ENCODE measurements around the gene DMXL1. TPM values are rescaled to one million over a fixed set of nuclear protein-coding genes. Genes with fewer than 3 reads are reported as not detected.
A peak's percentile ranks its signal among the peaks of the same experiment; 100 is the strongest.
"Not testable (repeated sequence)": the region's sequence is repeated elsewhere in the genome, so short reads cannot be mapped to it uniquely, and the experiment has no call there.

DMXL1 gene
- total and polyA plus RNA-seq, 4 experiments from 2014 or later: 10.3 to 37.9 (median 23.5) TPM

- Histone ChIP-seq H3K4me3 (ENCODE audit: low read length in 2 of 2) (peak overlapping the region; percentile 63 to 95), H3K36me3 (ENCODE audit: insufficient read depth, low read length) (no peaks in the 10 kb centered on the region), H3K27ac (ENCODE audit: low read depth, low read length) (peak overlapping the region; percentile 86), H3K27me3 (ENCODE audit: insufficient read depth, low read length) (no peaks in the 10 kb centered on the region), H3K9me3 (ENCODE audit: control insufficient read depth in 1 of 2, low read length in 2 of 2) (no peaks in the 10 kb centered on the region), H3K4me1 (ENCODE audit: insufficient read depth, low read length) (peaks cover 52% of the 10 kb centered on the region)
- Mint-ChIP-seq H3K4me3 (peak overlapping the region; percentile 92 to 99 (median 99)), H3K4me1 (peaks cover 24 to 51% (median 32%) of the 10 kb centered on the region in 4 donors), H3K9me3 (peaks cover 0 to 6% (median 0%) of the 10 kb centered on the region in 8 donors), H3K36me3 (peaks cover 4% of the 10 kb centered on the region in 2 donors), H3K27me3 (peaks cover 0 to 2% of the 10 kb centered on the region in 2 donors), H3K27ac (peak overlapping the region; percentile 86 to 100 (median 99))
- no peak for DNase-seq
- CTCF ChIA-PET (ENCODE audit: partially characterized antibody): interaction anchor here (1.2 to 2.2 kb wide), 8 partner anchors 12 to 363 kb away, joined by 3 to 19 read pairs (median 6); partner anchors contain the start of gene DTWD2
- intact Hi-C loops (cut with micrococcal nuclease): loop anchor here (2.0 kb wide), 2 partner anchors 237 to 341 kb away; no protein-coding TSS in a partner anchor
- POLR2A ChIA-PET (ENCODE audit: partially characterized antibody): interaction anchor here (0.8 to 2.1 kb wide), 33 partner anchors 8 to 381 kb away, joined by 3 to 19 read pairs (median 5); partner anchors contain the start of genes DTWD2, HSD17B4 and TNFAIP8
Measured at GRCh38 chr5:119071561-119071995, 691 bp downstream of the DMXL1 start.

GRCh38 chr5:119072496-119072895 is 1.6 kb downstream of the DMXL1 start:
- no peaks in the 10 kb centered on the region for H3K36me3 ChIP-seq (ENCODE audit: insufficient read depth, low read length)
- Mint-ChIP-seq H3K9me3 (peaks cover 0 to 6% (median 0%) of the 10 kb centered on the region in 8 donors), H3K4me1 (peaks cover 24 to 51% (median 33%) of the 10 kb centered on the region in 4 donors), H3K36me3 (peaks cover 4% of the 10 kb centered on the region in 2 donors), H3K27ac (peak overlapping the region in 3 of 7 donors; percentile 52 to 75 (median 74)), H3K27me3 (peaks cover 0 to 2% of the 10 kb centered on the region in 2 donors), H3K4me3 (peak overlapping the region; percentile 20 to 76 (median 46))
- intact Hi-C loops (cut with micrococcal nuclease): no loop called here
- peaks cover 52% of the 10 kb centered on the region for H3K4me1 ChIP-seq (ENCODE audit: insufficient read depth, low read length)
- DNase-seq: no peak
- no peaks in the 10 kb centered on the region for H3K27me3 ChIP-seq (ENCODE audit: insufficient read depth, low read length)
- no peak overlapping the region for H3K27ac ChIP-seq (ENCODE audit: low read depth, low read length)
- H3K9me3 ChIP-seq (ENCODE audit: control insufficient read depth in 1 of 2, low read length in 2 of 2): no peaks in the 10 kb centered on the region
- no peak overlapping the region for H3K4me3 ChIP-seq (ENCODE audit: low read length in 2 of 2)
- ChIA-PET POLR2A (ENCODE audit: partially characterized antibody) (no interaction called here), CTCF (ENCODE audit: partially characterized antibody) (no interaction called here)

GRCh38 chr5:119073746-119074337 is 3.0 kb downstream of the DMXL1 start:
- H3K4me3 Mint-ChIP-seq: peak overlapping the region in 3 of 8 donors; percentile 50 to 60 (median 58)
- H3K9me3 ChIP-seq (ENCODE audit: control insufficient read depth in 1 of 2, low read length in 2 of 2); POLR2A ChIA-PET (ENCODE audit: partially characterized antibody); H3K36me3 Mint-ChIP-seq; DNase-seq; intact Hi-C loops (cut with micrococcal nuclease); H3K4me3 ChIP-seq (ENCODE audit: low read length in 2 of 2); H3K27me3 ChIP-seq (ENCODE audit: insufficient read depth, low read length); H3K27me3 Mint-ChIP-seq; H3K36me3 ChIP-seq (ENCODE audit: insufficient read depth, low read length); H3K9me3 Mint-ChIP-seq; H3K27ac ChIP-seq (ENCODE audit: low read depth, low read length): not testable (repeated sequence)
- peak overlapping the region in 4 of 7 donors; percentile 9 to 69 (median 11) for H3K27ac Mint-ChIP-seq
- CTCF ChIA-PET (ENCODE audit: partially characterized antibody): interaction anchor here (1.3 kb wide), 1 partner anchor 43 kb away, joined by 3 read pairs; no protein-coding TSS in a partner anchor
- H3K4me1 ChIP-seq (ENCODE audit: insufficient read depth, low read length): peaks cover 52% of the 10 kb centered on the region
- peaks cover 25 to 56% (median 34%) of the 10 kb centered on the region in 4 donors for H3K4me1 Mint-ChIP-seq

- DNase-seq: no peak
- ChIA-PET POLR2A (ENCODE audit: partially characterized antibody) (interaction anchor here (0.6 kb wide), 1 partner anchor 33 kb away, joined by 3 read pairs; no protein-coding TSS in a partner anchor), CTCF (ENCODE audit: partially characterized antibody) (no interaction called here)
- Mint-ChIP-seq H3K4me1 (peaks cover 31 to 62% (median 39%) of the 10 kb centered on the region in 4 donors), H3K36me3 (peaks cover 4 to 7% of the 10 kb centered on the region in 2 donors), H3K9me3 (peaks cover 0 to 6% (median 0%) of the 10 kb centered on the region in 8 donors), H3K27me3 (peaks cover 0 to 2% of the 10 kb centered on the region in 2 donors), H3K27ac (peak overlapping the region in 3 of 7 donors; percentile 9), H3K4me3 (peak overlapping the region in 4 of 8 donors; percentile 0 to 60 (median 48))
- Histone ChIP-seq H3K27me3 (ENCODE audit: insufficient read depth, low read length) (no peaks in the 10 kb centered on the region), H3K27ac (ENCODE audit: low read depth, low read length) (no peak overlapping the region), H3K36me3 (ENCODE audit: insufficient read depth, low read length) (no peaks in the 10 kb centered on the region), H3K4me1 (ENCODE audit: insufficient read depth, low read length) (peaks cover 58% of the 10 kb centered on the region), H3K4me3 (ENCODE audit: low read length in 2 of 2) (no peak overlapping the region), H3K9me3 (ENCODE audit: control insufficient read depth in 1 of 2, low read length in 2 of 2) (no peaks in the 10 kb centered on the region)
- intact Hi-C loops (cut with micrococcal nuclease): no loop called here
Measured at GRCh38 chr5:119074419-119074818, 3.5 kb downstream of the DMXL1 start.

GRCh38 chr5:119075269-119075668 is 4.4 kb downstream of the DMXL1 start:
- peaks cover 56% of the 10 kb centered on the region for H3K4me1 ChIP-seq (ENCODE audit: insufficient read depth, low read length)
- ChIA-PET CTCF (ENCODE audit: partially characterized antibody) (interaction anchor here (0.9 kb wide), 1 partner anchor 10 kb away, joined by 3 read pairs; no protein-coding TSS in a partner anchor), POLR2A (ENCODE audit: partially characterized antibody) (interaction anchor here (0.6 kb wide), 1 partner anchor 34 kb away, joined by 3 read pairs; no protein-coding TSS in a partner anchor)
- H3K9me3 Mint-ChIP-seq; DNase-seq; H3K9me3 ChIP-seq (ENCODE audit: control insufficient read depth in 1 of 2, low read length in 2 of 2); intact Hi-C loops (cut with micrococcal nuclease); H3K36me3 Mint-ChIP-seq; H3K27me3 Mint-ChIP-seq; H3K27ac ChIP-seq (ENCODE audit: low read depth, low read length); H3K27me3 ChIP-seq (ENCODE audit: insufficient read depth, low read length); H3K4me3 ChIP-seq (ENCODE audit: low read length in 2 of 2); H3K27ac Mint-ChIP-seq; H3K4me3 Mint-ChIP-seq; H3K36me3 ChIP-seq (ENCODE audit: insufficient read depth, low read length): not testable (repeated sequence)
- peaks cover 36 to 65% (median 45%) of the 10 kb centered on the region in 4 donors for H3K4me1 Mint-ChIP-seq

GRCh38 chr5:119076080-119076479 is 5.2 kb downstream of the DMXL1 start:
- Mint-ChIP-seq H3K4me1 (peaks cover 41 to 64% (median 50%) of the 10 kb centered on the region in 4 donors), H3K4me3 (peak overlapping the region in 1 of 8 donors; percentile 50), H3K27me3 (no peaks in the 10 kb centered on the region), H3K27ac (peak overlapping the region in 3 of 7 donors; percentile 4 to 31 (median 19)), H3K9me3 (no peaks in the 10 kb centered on the region), H3K36me3 (peaks cover 3 to 4% of the 10 kb centered on the region in 2 donors)
- POLR2A ChIA-PET (ENCODE audit: partially characterized antibody): no interaction called here
- Histone ChIP-seq H3K27me3 (ENCODE audit: insufficient read depth, low read length) (no peaks in the 10 kb centered on the region), H3K36me3 (ENCODE audit: insufficient read depth, low read length) (no peaks in the 10 kb centered on the region), H3K4me1 (ENCODE audit: insufficient read depth, low read length) (peaks cover 55% of the 10 kb centered on the region), H3K4me3 (ENCODE audit: low read length in 2 of 2) (no peak overlapping the region), H3K9me3 (ENCODE audit: control insufficient read depth in 1 of 2, low read length in 2 of 2) (no peaks in the 10 kb centered on the region), H3K27ac (ENCODE audit: low read depth, low read length) (no peak overlapping the region)
- intact Hi-C loops (cut with micrococcal nuclease): no loop called here
- CTCF ChIA-PET (ENCODE audit: partially characterized antibody): no interaction called here
- no peak for DNase-seq

GRCh38 chr5:119077444-119077843 is 6.6 kb downstream of the DMXL1 start:
- peaks cover 39 to 55% (median 46%) of the 10 kb centered on the region in 4 donors for H3K4me1 Mint-ChIP-seq
- peaks cover 3 to 6% of the 10 kb centered on the region in 2 donors for H3K36me3 Mint-ChIP-seq
- no peak overlapping the region for H3K27ac ChIP-seq (ENCODE audit: low read depth, low read length)
- H3K27me3 Mint-ChIP-seq: no peaks in the 10 kb centered on the region
- no peak overlapping the region for H3K27ac Mint-ChIP-seq
- POLR2A ChIA-PET (ENCODE audit: partially characterized antibody): interaction anchor here (0.8 kb wide), 1 partner anchor 12 kb away, joined by 3 read pairs; no protein-coding TSS in a partner anchor
- no peak overlapping the region for H3K4me3 Mint-ChIP-seq
- CTCF ChIA-PET (ENCODE audit: partially characterized antibody): no interaction called here
- no peaks in the 10 kb centered on the region for H3K9me3 ChIP-seq (ENCODE audit: control insufficient read depth in 1 of 2, low read length in 2 of 2)
- peaks cover 46% of the 10 kb centered on the region for H3K4me1 ChIP-seq (ENCODE audit: insufficient read depth, low read length)
- H3K4me3 ChIP-seq (ENCODE audit: low read length in 2 of 2): no peak overlapping the region
- DNase-seq: no peak
- H3K36me3 ChIP-seq (ENCODE audit: insufficient read depth, low read length): no peaks in the 10 kb centered on the region
- no peaks in the 10 kb centered on the region for H3K9me3 Mint-ChIP-seq
- no peaks in the 10 kb centered on the region for H3K27me3 ChIP-seq (ENCODE audit: insufficient read depth, low read length)
- intact Hi-C loops (cut with micrococcal nuclease): no loop called here
